Medulla oblongata (tissue), 1 donor: ENCODE results near the gene ZBTB26.
A peak's percentile ranks its signal among the peaks of the same experiment; 100 is the strongest.

ENCODE experiments used
- DNase-seq: peaks from one replicate; pipeline ENCODE4 v3.0.0-alpha.2; 2015; ENCODE audit errors: extremely low spot score

ZBTB26 gene

GRCh38 chr9:122931226-122932121 is at the start of gene ZBTB26:
Gene ZBTB26 (minus strand): TSS chr9:122931512. CDS start chr9:122919934, 11,578 bp downstream.
- DNase-seq = peak; percentile 98

GRCh38 chr9:122978601-122979000 is 47.3 kb upstream of the ZBTB26 start:
- no peak for DNase-seq

- no peak for DNase-seq
Measured at GRCh38 chr9:122975196-122975595, 43.9 kb upstream of the ZBTB26 start.

- no peak for DNase-seq
Measured at GRCh38 chr9:122961139-122961538, 29.8 kb upstream of the ZBTB26 start.

- no peak for DNase-seq
Measured at GRCh38 chr9:122955961-122956360, 24.6 kb upstream of the ZBTB26 start.

- no peak for DNase-seq
Measured at GRCh38 chr9:122954253-122954691, 23.0 kb upstream of the ZBTB26 start.

- DNase-seq = no peak
Measured at GRCh38 chr9:122951056-122951455, 19.7 kb upstream of the ZBTB26 start.

- DNase-seq = no peak
Measured at GRCh38 chr9:122950263-122950662, 19.0 kb upstream of the ZBTB26 start.

- DNase-seq = peak; percentile 44
Measured at GRCh38 chr9:122949696-122950095, 18.4 kb upstream of the ZBTB26 start.

- DNase-seq = no peak
Measured at GRCh38 chr9:122948313-122948712, 17.0 kb upstream of the ZBTB26 start.

GRCh38 chr9:122946461-122947005 is 15.2 kb upstream of the ZBTB26 start:
- DNase-seq = no peak

GRCh38 chr9:122944960-122945888 is 13.9 kb upstream of the ZBTB26 start:
- no peak for DNase-seq

GRCh38 chr9:122941582-122942234 is 10.4 kb upstream of the ZBTB26 start:
- DNase-seq = peak; percentile 52

- peak; percentile 99 for DNase-seq
Measured at GRCh38 chr9:122940749-122941581, 9.7 kb upstream of the ZBTB26 start, which contains the start of gene RABGAP1. Gene RABGAP1 (plus strand): TSS chr9:122941020. CDS start chr9:122957060, 16,040 bp downstream.

- DNase-seq = no peak
Measured at GRCh38 chr9:122940454-122940748, 9.1 kb upstream of the ZBTB26 start.

- no peak for DNase-seq
Measured at GRCh38 chr9:122939601-122940000, 8.3 kb upstream of the ZBTB26 start.

GRCh38 chr9:122936883-122937282 is 5.6 kb upstream of the ZBTB26 start:
- no peak for DNase-seq

GRCh38 chr9:122936464-122936863 is 5.2 kb upstream of the ZBTB26 start:
- no peak for DNase-seq

GRCh38 chr9:122930541-122931225 is 629 bp downstream of the ZBTB26 start:
- DNase-seq = no peak

- DNase-seq = no peak
Measured at GRCh38 chr9:122929796-122930354, 1.4 kb downstream of the ZBTB26 start.
